H1 (cell line): Measurements from ENCODE around the gene NECTIN2. TPM values are rescaled to one million over a fixed set of nuclear protein-coding genes. Genes with fewer than 3 reads are reported as not detected.

Experiments
- CTCF ChIA-PET: fragments of 300-600 bp; sonication (Branson Sonifier 250); formaldehyde crosslinking; loops from one replicate; lab custom pipeline; 2021; ENCODE audit not compliant: partially characterized antibody; lab: Charles Lee
- POLR2A ChIA-PET: fragments of 300-600 bp; sonication (Branson Sonifier 250); formaldehyde crosslinking; loops from one replicate; lab custom pipeline; 2021; ENCODE audit warnings: inconsistent platforms; ENCODE audit not compliant: partially characterized antibody; lab: Charles Lee
- DNase-seq, 2 experiments: peaks; one replicate each; pipeline versions ENCODE4 v3.0.0 to v3.0.0-alpha.2; 2010 to 2022; ENCODE audit warnings: low spot score in 2 of 2, low read depth in 1 of 2, mixed read lengths in 1 of 2
- FAIRE-seq: peaks from 2 replicates; lab custom pipeline; 2011; peaks lifted over from hg19 to GRCh38; lab: Jason Lieb, UNC
- H2AFZ ChIP-seq: 2 replicates; pipeline ENCODE4 v1.8.1; 2012; ENCODE audit warnings: low read length, inconsistent platforms
- H2AK5ac ChIP-seq: 2 replicates; pipeline ENCODE4 v1.6.1; 2013; ENCODE audit warnings: low read depth, low read length
- H2BK120ac ChIP-seq: replicated peaks from 2 replicates; pipeline ENCODE3; 2013; ENCODE audit warnings: low read depth, low read length, inconsistent platforms
- H2BK12ac ChIP-seq: 2 replicates; pipeline ENCODE4 v1.6.1; 2013; ENCODE audit warnings: low read depth, low read length
- H2BK15ac ChIP-seq: 2 replicates; pipeline ENCODE4 v1.6.1; 2013; ENCODE audit warnings: low read length
- H2BK20ac ChIP-seq: 2 replicates; pipeline ENCODE4 v1.6.1; 2013; ENCODE audit warnings: low read length
- H2BK5ac ChIP-seq: 2 replicates; pipeline ENCODE4 v1.6.1; 2013; ENCODE audit warnings: low read depth, low read length
- H3K14ac ChIP-seq: 2 replicates; pipeline ENCODE4 v1.6.1; 2013; ENCODE audit warnings: inconsistent platforms; ENCODE audit not compliant: insufficient read length
- H3K18ac ChIP-seq: 2 replicates; pipeline ENCODE4 v1.6.1; 2013; ENCODE audit warnings: low read length; ENCODE audit errors: extremely low read depth
- H3K23ac ChIP-seq: 2 replicates; pipeline ENCODE4 v1.6.1; 2013; ENCODE audit warnings: inconsistent platforms; ENCODE audit not compliant: insufficient read length
- H3K23me2 ChIP-seq: 2 replicates; pipeline ENCODE4 v1.6.1; 2013; ENCODE audit warnings: low read depth, low read length
- H3K27ac ChIP-seq: 2 replicates; pipeline ENCODE4 v1.6.1; 2011; ENCODE audit warnings: low read depth, low read length, inconsistent platforms
- H3K27me3 ChIP-seq, 4 experiments: replicated peaks in 1 of 4; 1 replicate in 1 of 4; 2 replicates in 3 of 4; pipeline versions ENCODE4 v1.6.1 to v1.8.1; 2011 to 2013; ENCODE audit warnings: low read length in 3 of 4, mild to moderate bottlenecking in 3 of 4, inconsistent platforms in 2 of 4, mixed read lengths in 2 of 4, moderate library complexity in 1 of 4; ENCODE audit not compliant: control insufficient read depth in 3 of 4, insufficient read depth in 3 of 4; ENCODE audit errors: extremely low read depth in 1 of 4
- H3K36me3 ChIP-seq, 4 experiments: 2 replicates each; pipeline versions ENCODE4 v1.6.1 to v1.8.1; 2011 to 2013; ENCODE audit warnings: mild to moderate bottlenecking in 4 of 4, low read length in 3 of 4, moderate library complexity in 2 of 4, control low read depth in 1 of 4, inconsistent platforms in 1 of 4; ENCODE audit not compliant: insufficient read depth in 4 of 4, control insufficient read depth in 2 of 4
- H3K4ac ChIP-seq: replicated peaks from 2 replicates; pipeline ENCODE3; 2013; ENCODE audit warnings: low read length, low read depth, mixed read lengths, inconsistent platforms; ENCODE audit not compliant: insufficient read length
- H3K4me1 ChIP-seq, 4 experiments: replicated peaks in 1 of 4; 1 replicate in 1 of 4; 2 replicates in 3 of 4; pipeline versions ENCODE4 v1.6.1 to v1.8.1; 2011 to 2013; ENCODE audit warnings: low read length in 3 of 4, inconsistent platforms in 2 of 4, mixed read lengths in 1 of 4; ENCODE audit not compliant: insufficient read depth in 4 of 4, control insufficient read depth in 3 of 4
- H3K4me2 ChIP-seq, 2 experiments: 2 replicates each; pipeline versions ENCODE4 v1.6.1 to v1.8.1; 2011 to 2013; ENCODE audit warnings: low read depth in 2 of 2, low read length in 2 of 2, control low read depth in 1 of 2, inconsistent platforms in 1 of 2, mild to moderate bottlenecking in 1 of 2; ENCODE audit not compliant: insufficient read depth in 1 of 2
- H3K4me3 ChIP-seq, 4 experiments: fragments of 200-600, 300-600 bp in 1 of 4; sonication (generic), shearing (Covaris generic), sonication (Bioruptor Twin) in 1 of 4; 2 replicates each; pipeline versions ENCODE4 v1.5.1 to v1.8.1; 2011 to 2016; ENCODE audit warnings: low read length in 4 of 4, low read depth in 3 of 4, control low read depth in 2 of 4, inconsistent platforms in 2 of 4, mild to moderate bottlenecking in 2 of 4, mixed read lengths in 1 of 4, moderate library complexity in 1 of 4; ENCODE audit not compliant: insufficient read depth in 2 of 4; ENCODE audit errors: extremely low read depth in 1 of 4
- H3K56ac ChIP-seq: replicated peaks from 2 replicates; pipeline ENCODE3; 2013; ENCODE audit warnings: low read depth, mild to moderate bottlenecking, mixed read lengths, low read length, inconsistent platforms; ENCODE audit not compliant: insufficient read length
- H3K79me1 ChIP-seq: 2 replicates; pipeline ENCODE4 v1.6.1; 2013; ENCODE audit warnings: low read depth, low read length, control low read depth
- H3K79me2 ChIP-seq, 2 experiments: 2 replicates each; pipeline versions ENCODE4 v1.6.1 to v1.8.1; 2012 to 2013; ENCODE audit warnings: low read length in 2 of 2, mild to moderate bottlenecking in 2 of 2, inconsistent platforms in 1 of 2; ENCODE audit not compliant: insufficient read depth in 2 of 2, control insufficient read depth in 1 of 2
- H3K9ac ChIP-seq, 4 experiments: replicated peaks in 1 of 4; 1 replicate in 1 of 4; 2 replicates in 3 of 4; pipeline versions ENCODE4 v1.6.1 to v1.8.1; 2011 to 2013; ENCODE audit warnings: low read depth in 3 of 4, low read length in 3 of 4, control low read depth in 2 of 4, mild to moderate bottlenecking in 2 of 4, moderate library complexity in 2 of 4, inconsistent platforms in 1 of 4; ENCODE audit errors: extremely low read depth in 1 of 4
- H3K9me3 ChIP-seq, 2 experiments: 2 replicates each; pipeline versions ENCODE4 v1.6.1 to v1.8.1; 2012 to 2013; ENCODE audit warnings: mild to moderate bottlenecking in 2 of 2, moderate library complexity in 2 of 2, control low read depth in 1 of 2, inconsistent platforms in 1 of 2, low read depth in 1 of 2, low read length in 1 of 2, mixed read lengths in 1 of 2; ENCODE audit not compliant: insufficient read depth in 2 of 2
- H4K20me1 ChIP-seq, 2 experiments: replicated peaks in 1 of 2; 2 replicates each; pipeline versions ENCODE3 to v1.8.1; 2011 to 2013; ENCODE audit warnings: inconsistent platforms in 2 of 2, low read length in 2 of 2, mild to moderate bottlenecking in 1 of 2; ENCODE audit not compliant: insufficient read depth in 2 of 2, control insufficient read depth in 1 of 2
- H4K5ac ChIP-seq: 2 replicates; pipeline ENCODE4 v1.6.1; 2013; ENCODE audit warnings: low read length, low read depth, mixed read lengths, inconsistent platforms; ENCODE audit not compliant: insufficient read length
- H4K8ac ChIP-seq: 2 replicates; pipeline ENCODE4 v1.8.0; 2013; ENCODE audit warnings: mild to moderate bottlenecking, moderate library complexity, low read length, inconsistent platforms; ENCODE audit not compliant: insufficient read depth; ENCODE audit errors: extremely low read depth
- H4K91ac ChIP-seq: replicated peaks from 2 replicates; pipeline ENCODE3; 2013; ENCODE audit warnings: low read length, mixed read lengths, inconsistent platforms; ENCODE audit not compliant: insufficient read length
- CEBPB ChIP-seq: IDR thresholded peaks from 2 replicates; pipeline ENCODE4 v1.6.1; 2012; ENCODE audit warnings: low read depth, low read length
- CHD1 ChIP-seq: IDR thresholded peaks from 2 replicates; pipeline ENCODE4 v1.6.1; 2012; ENCODE audit warnings: low read depth, low read length, improper control_type of control experiment
- E2F6 ChIP-seq: IDR thresholded peaks from 2 replicates; pipeline ENCODE4 v1.6.1; 2012; ENCODE audit warnings: inconsistent platforms
- EP300 ChIP-seq, 2 experiments: IDR thresholded peaks; 1 replicate in 1 of 2; 2 replicates in 1 of 2; pipeline ENCODE4 v1.6.1; 2011 to 2012; ENCODE audit warnings: low read depth in 2 of 2, low read length in 2 of 2, mild to moderate bottlenecking in 2 of 2, borderline replicate concordance in 1 of 2, inconsistent platforms in 1 of 2, moderate library complexity in 1 of 2
- MAFK ChIP-seq: IDR thresholded peaks from 2 replicates; pipeline ENCODE4 v1.6.1; 2012; ENCODE audit warnings: low read depth, mild to moderate bottlenecking, improper control_type of control experiment, low read length
- POLR2A ChIP-seq, 2 experiments: IDR thresholded peaks; 1 replicate in 1 of 2; 2 replicates in 1 of 2; pipeline ENCODE4 v1.6.1; 2011; ENCODE audit warnings: low read depth in 2 of 2, low read length in 2 of 2, mild to moderate bottlenecking in 2 of 2; ENCODE audit errors: control extremely low read depth in 1 of 2
- POLR2AphosphoS5 ChIP-seq: IDR thresholded peaks from 2 replicates; pipeline ENCODE4 v1.6.1; 2011; ENCODE audit warnings: low read depth, low read length
- RNF2 ChIP-seq: fragments of 200-900, 300-1000 bp; sonication (generic); IDR thresholded peaks from 2 replicates; pipeline ENCODE4 v1.7.1; 2016; ENCODE audit warnings: borderline replicate concordance, low read depth, mild to moderate bottlenecking, antibody characterized with exemption, low read length; ENCODE audit not compliant: poor library complexity, severe bottlenecking; ENCODE audit errors: missing control alignments
- SIX5 ChIP-seq: IDR thresholded peaks from 2 replicates; pipeline ENCODE4 v1.6.1; 2011; ENCODE audit warnings: mild to moderate bottlenecking, low read depth, low read length
- SP2 ChIP-seq: IDR thresholded peaks from 2 replicates; pipeline ENCODE4 v1.6.1; 2012; ENCODE audit warnings: mild to moderate bottlenecking, low read length, inconsistent platforms
- SRF ChIP-seq: IDR thresholded peaks from 2 replicates; pipeline ENCODE4 v1.6.1; 2011; ENCODE audit warnings: mild to moderate bottlenecking, low read depth, low read length, moderate library complexity
- TAF7 ChIP-seq: optimal IDR thresholded peaks from 2 replicates; pipeline ENCODE3; 2011; ENCODE audit warnings: low read depth, mild to moderate bottlenecking, inconsistent platforms, low read length, moderate library complexity, borderline replicate concordance
- TBP ChIP-seq: IDR thresholded peaks from 2 replicates; pipeline ENCODE4 v1.6.1; 2011; ENCODE audit warnings: low read depth, low read length, improper control_type of control experiment
- YY1 ChIP-seq: IDR thresholded peaks from 2 replicates; pipeline ENCODE4 v1.6.1; 2011; ENCODE audit warnings: low read depth, mild to moderate bottlenecking, low read length
- WGBS, 2 experiments: shearing (Covaris generic) in 1 of 2; methylation state at CpG; one replicate each; pipeline versions ENCODE4 v1.1.6 to v1.1.7; 2013 to 2015; ENCODE audit warnings: low lambda C conversion rate in 2 of 2, mixed read lengths in 2 of 2, inconsistent platforms in 1 of 2, low coverage in 1 of 2, missing lambda C conversion rate in 1 of 2; ENCODE audit not compliant: insufficient replicate concordance in 2 of 2, insufficient coverage in 1 of 2, insufficient read length in 1 of 2; ENCODE audit errors: extremely low coverage in 1 of 2, missing lambda C conversion rate in 1 of 2; 5-methylcytosine and 5-hydroxymethylcytosine counted together
- polyA plus RNA-seq, 7 experiments: library from polyadenylated mRNA; depleted of rRNA in 3 of 7; stranded (reverse) in 5 of 7; unstranded in 2 of 7; fragments of >200 nt in 5 of 7; fragments of 200-250 nt in 2 of 7; gene quantifications; 1 replicate in 5 of 7; 2 replicates in 1 of 7; 4 replicates in 1 of 7; pipeline versions ENCODE4 v1.2.1 to v1.2.3, GENCODE V29; 2011 to 2013; ENCODE audit warnings: missing spikeins in 2 of 7, mixed read lengths in 2 of 7
- total RNA-seq: library from RNA; stranded (reverse); fragmentation: NEBNext Ultra II Directional; extraction: Animal tissue kit (Norgen Biotek cat#: 25700); gene quantifications from 2 replicates; pipeline ENCODE4 v1.2.1, GENCODE V29; 2021

NECTIN2 gene
- total and polyA plus RNA-seq, 2 of the 8 experiments (the other 6 are each of a cell fraction or from before 2014, with no cell fraction given), result 184 to 237 TPM

- WGBS, 2 experiments, result 93% methylated on average over 4 of the region's 4 CpGs; no CpG with 5 or more reads in 1 of the 2 experiments
- Histone ChIP-seq H2BK20ac (no peak overlapping the region), H2BK5ac (no peak overlapping the region), H2AFZ (no peak overlapping the region), H3K9me3 (no peaks in the 10 kb centered on the region), H3K4me3 (no peak overlapping the region), H4K5ac (no peak overlapping the region), H2BK15ac (no peak overlapping the region), H3K14ac (no peak overlapping the region), H3K36me3 (peaks cover 6 to 50% (median 17%) of the 10 kb centered on the region in 4 experiments; a peak in 6 of 8 replicates), H3K23me2 (0 out of 2 replicates have a peak, but pooled peaks cover under 1% of the 10 kb centered on the region), H3K79me1 (no peaks in the 10 kb centered on the region), H4K8ac (no peak overlapping the region), H3K4ac (no peak overlapping the region), H3K4me2 (no peak overlapping the region), H3K9ac (no peak overlapping the region), H3K23ac (no peak overlapping the region), H3K79me2 (no peaks in the 10 kb centered on the region), H3K18ac (no peak overlapping the region), H3K27me3 (no peaks in the 10 kb centered on the region), H2BK120ac (no peak overlapping the region), H4K91ac (no peak overlapping the region), H3K27ac (no peak overlapping the region), H2BK12ac (no peak overlapping the region), H4K20me1 (peaks cover 7 to 9% of the 10 kb centered on the region in 2 experiments), H2AK5ac (peak overlapping the region; percentile 83; the same call in 1 of the 2 replicates), H3K4me1 (peaks cover 0 to 7% (median 0%) of the 10 kb centered on the region in 4 experiments; a peak in 1 of 7 replicates), H3K56ac (no peak overlapping the region)
- DNase-seq, result no peak
- ChIA-PET CTCF (interaction anchor here (0.9 to 1.7 kb wide), 8 partner anchors 19 to 116 kb away, joined by 3 to 10 read pairs (median 4); partner anchors contain the start of genes NECTIN2 and RELB), POLR2A (interaction anchor here (1.2 to 13.6 kb wide), 6 partner anchors 10 to 73 kb away, joined by 4 to 109 read pairs (median 16); partner anchors contain the start of gene NECTIN2)
- no peak for FAIRE-seq
- TF ChIP-seq E2F6 (no peak), POLR2A (IDR thresholded peaks at IDR 0.05; ENCODE audit: control extremely low read depth in 1 of 2, low read depth in 2 of 2, low read length in 2 of 2) (no peak), TAF7 (no peak), POLR2AphosphoS5 (no peak), SRF (no peak), TBP (no peak), CEBPB (no peak), EP300 (IDR thresholded peaks at IDR 0.05; ENCODE audit: borderline replicate concordance in 1 of 2, low read depth in 2 of 2, low read length in 2 of 2) (no peak), RNF2 (no peak), SP2 (no peak), CHD1 (no peak), YY1 (no peak), MAFK (no peak), SIX5 (no peak)
These were observed 38.5 kb downstream of the NECTIN2 start for GRCh38 chr19:44884566-44884965.
